Left lung (tissue), 10 donors: ENCODE results near the gene ORC2. TPM values are rescaled to one million over a fixed set of nuclear protein-coding genes. Genes with fewer than 3 reads are reported as not detected.
"Not testable (repeated sequence)": the region's sequence is repeated elsewhere in the genome, so short reads cannot be mapped to it uniquely, and the experiment has no call there.

Experiments used
- ATAC-seq: fragments of 200-7000 bp; cut with Tn5 transposase; one replicate; pipeline ENCODE4 v1.9.1; 2020; ENCODE audit warnings: moderate library complexity
- DNase-seq, 4 donors: peaks; one replicate each; pipeline ENCODE4 v3.0.0-alpha.2; 2013 to 2020
- H3K27ac ChIP-seq, 2 donors: fragments of 200-600 bp; sonication (generic) in 1 of 2; one replicate each; pipeline versions ENCODE4 v1.5.0 to v1.8.0; 2020 to 2021
- H3K27me3 ChIP-seq, 2 donors: fragments of 200-600 bp; sonication (generic) in 1 of 2; one replicate each; pipeline versions ENCODE4 v1.5.0 to v1.8.0; 2020 to 2021
- H3K36me3 ChIP-seq, 2 donors: fragments of 200-600 bp; sonication (generic) in 1 of 2; one replicate each; pipeline versions ENCODE4 v1.5.0 to v1.8.0; 2020 to 2021
- H3K4me1 ChIP-seq, 2 donors: fragments of 200-600 bp; one replicate each; pipeline ENCODE4 v1.8.0; 2021
- H3K4me3 ChIP-seq, 2 donors: fragments of 200-600 bp; sonication (generic) in 1 of 2; one replicate each; pipeline versions ENCODE4 v1.5.0 to v1.8.0; 2020 to 2021; ENCODE audit warnings: mild to moderate bottlenecking in 1 of 2
- H3K9me3 ChIP-seq, 2 donors: fragments of 200-600 bp; sonication (generic) in 1 of 2; one replicate each; pipeline versions ENCODE4 v1.5.0 to v1.8.0; 2020 to 2021
- CTCF ChIP-seq, 2 donors: fragments of 200-600 bp; sonication (generic) in 1 of 2; IDR thresholded peaks; one replicate each; pipeline versions ENCODE4 v1.5.0 to v1.8.0; 2021; ENCODE audit warnings: antibody characterized with exemption in 2 of 2
- intact Hi-C, 2 donors: fragments of 100-400 bp; cut with DNase I; formaldehyde crosslinking; loops; one replicate each; pipeline versions ENCODE4 v1.11.2 to v1.14.2; 2022
- polyA plus RNA-seq, 6 donors: library from polyadenylated mRNA; unstranded; fragments of 120-200 nt; gene quantifications; one replicate each; pipeline ENCODE4 v1.2.1, GENCODE V29; 2013; ENCODE audit not compliant: insufficient read length in 6 of 6
- total RNA-seq, 2 donors: library from RNA; stranded (reverse); fragmentation: NEBNext Ultra II Directional; extraction: Animal tissue kit (Norgen Biotek cat#: 25700); gene quantifications; one replicate each; pipeline ENCODE4 v1.2.1, GENCODE V29; 2021
- donor health status: DM: no; HTN: yes; CAD: no.
- donor health status: DM: no; HTN: no; CAD: no.

ORC2 gene
- total and polyA plus RNA-seq, 8 donors: 25.6 to 46.1 (median 39.0) TPM

GRCh38 chr2:200975672-200976071, 12.2 kb upstream of the ORC2 start:
- intact Hi-C loops: no loop called here
- Histone ChIP-seq H3K27me3 (no peaks in the 10 kb centered on the region), H3K4me3 (no peak overlapping the region), H3K4me1 (no peaks in the 10 kb centered on the region), H3K36me3 (peaks cover 0 to 14% of the 10 kb centered on the region in 2 donors), H3K27ac (no peak overlapping the region), H3K9me3 (no peaks in the 10 kb centered on the region)
- DNase-seq (no peak), ATAC-seq (no peak)
- TF ChIP-seq CTCF (IDR thresholded peaks at IDR 0.05): no peak

GRCh38 chr2:200970057-200970456, 6.6 kb upstream of the ORC2 start:
- peaks cover 0 to 14% of the 10 kb centered on the region in 2 donors for H3K4me1 ChIP-seq
- H3K36me3 ChIP-seq, H3K9me3 ChIP-seq, ATAC-seq, intact Hi-C loops, H3K4me3 ChIP-seq, H3K27me3 ChIP-seq, DNase-seq, H3K27ac ChIP-seq: not testable (repeated sequence)

GRCh38 chr2:200968735-200969134, 5.3 kb upstream of the ORC2 start:
- no peak for ATAC-seq
- no peak for TF ChIP-seq CTCF (IDR thresholded peaks at IDR 0.05)
- no peak for DNase-seq
- Histone ChIP-seq H3K4me1 (peaks cover 0 to 25% of the 10 kb centered on the region in 2 donors), H3K36me3 (no peaks in the 10 kb centered on the region), H3K27me3 (no peaks in the 10 kb centered on the region), H3K9me3 (no peaks in the 10 kb centered on the region), H3K4me3 (no peak overlapping the region), H3K27ac (peak overlapping the region in 1 of 2 donors; percentile 50)
- intact Hi-C loops: no loop called here

GRCh38 chr2:200968162-200968561, 4.7 kb upstream of the ORC2 start:
- DNase-seq: no peak
- no peak for ATAC-seq
- H3K4me3 ChIP-seq: no peak overlapping the region
- H3K9me3 ChIP-seq: no peaks in the 10 kb centered on the region
- TF ChIP-seq CTCF (IDR thresholded peaks at IDR 0.05): no peak
- intact Hi-C loops: no loop called here
- no peaks in the 10 kb centered on the region for H3K36me3 ChIP-seq
- H3K4me1 ChIP-seq: peaks cover 0 to 25% of the 10 kb centered on the region in 2 donors
- H3K27ac ChIP-seq: peak overlapping the region in 1 of 2 donors; percentile 50
- H3K27me3 ChIP-seq: no peaks in the 10 kb centered on the region

GRCh38 chr2:200966770-200967169, 3.3 kb upstream of the ORC2 start:
- intact Hi-C loops: no loop called here
- ATAC-seq (no peak), DNase-seq (no peak)
- Histone ChIP-seq H3K9me3 (no peaks in the 10 kb centered on the region), H3K36me3 (no peaks in the 10 kb centered on the region), H3K4me1 (peaks cover 10 to 37% of the 10 kb centered on the region in 2 donors), H3K27ac (no peak overlapping the region), H3K4me3 (no peak overlapping the region), H3K27me3 (no peaks in the 10 kb centered on the region)
- TF ChIP-seq CTCF (IDR thresholded peaks at IDR 0.05): no peak

- Histone ChIP-seq H3K27me3 (no peaks in the 10 kb centered on the region), H3K4me1 (peaks cover 12 to 48% of the 10 kb centered on the region in 2 donors), H3K36me3 (no peaks in the 10 kb centered on the region), H3K4me3 (peak overlapping the region; percentile 76 to 99), H3K9me3 (no peaks in the 10 kb centered on the region), H3K27ac (peak overlapping the region in 1 of 2 donors; percentile 85)
- no peak for TF ChIP-seq CTCF (IDR thresholded peaks at IDR 0.05)
- DNase-seq: no peak
- intact Hi-C loops: no loop called here
- ATAC-seq: no peak
Measured at GRCh38 chr2:200964498-200964897, 1.0 kb upstream of the ORC2 start.

- Histone ChIP-seq H3K27ac (peak overlapping the region; percentile 85 to 88), H3K4me1 (peaks cover 12 to 48% of the 10 kb centered on the region in 2 donors), H3K4me3 (peak overlapping the region; percentile 76 to 99)
- peak in 2 of 4 donors; percentile 33 to 79 for DNase-seq
- ATAC-seq: peak; percentile 1
- H3K9me3 ChIP-seq, H3K27me3 ChIP-seq, H3K36me3 ChIP-seq, intact Hi-C loops: not testable (repeated sequence)
Measured at GRCh38 chr2:200963918-200964252, 425 bp upstream of the ORC2 start.
